SK-N-DZ (cell line): ENCODE results near the gene ITPK1.

ENCODE experiments used
- DNase-seq: peaks from one replicate; pipeline ENCODE4 v3.0.0-alpha.2; 2015; ENCODE audit warnings: low spot score

The ITPK1 gene

GRCh38 chr14:93010522-93011140 lies 105.1 kb downstream of the ITPK1 start:
- DNase-seq = no peak

GRCh38 chr14:93010130-93010499 lies 105.6 kb downstream of the ITPK1 start:
- no peak for DNase-seq

- peak; percentile 35 for DNase-seq
Observed at GRCh38 chr14:93009471-93010129, 106.1 kb downstream of the ITPK1 start.

- DNase-seq = no peak
Observed at GRCh38 chr14:93008381-93008780, 107.3 kb downstream of the ITPK1 start.

GRCh38 chr14:93007225-93007997 lies 108.3 kb downstream of the ITPK1 start:
- no peak for DNase-seq

- DNase-seq = no peak
Observed at GRCh38 chr14:93006567-93007051, 109.1 kb downstream of the ITPK1 start.

GRCh38 chr14:93005838-93006237 lies 109.9 kb downstream of the ITPK1 start:
- DNase-seq = no peak

GRCh38 chr14:93005135-93005813 lies 110.5 kb downstream of the ITPK1 start:
- no peak for DNase-seq

GRCh38 chr14:93004699-93005082 lies 111.0 kb downstream of the ITPK1 start:
- no peak for DNase-seq

- DNase-seq = peak; percentile 17
Observed at GRCh38 chr14:93003945-93004698, 111.6 kb downstream of the ITPK1 start.

GRCh38 chr14:93002851-93003298 lies 112.8 kb downstream of the ITPK1 start:
- DNase-seq = no peak

GRCh38 chr14:93002049-93002448 lies 113.7 kb downstream of the ITPK1 start:
- DNase-seq = no peak

- DNase-seq = no peak
Observed at GRCh38 chr14:92998946-92999345, 116.8 kb downstream of the ITPK1 start.

GRCh38 chr14:92997343-92998061 lies 118.2 kb downstream of the ITPK1 start:
- DNase-seq = no peak

- DNase-seq = no peak
Observed at GRCh38 chr14:92995620-92996019, 120.1 kb downstream of the ITPK1 start.

- no peak for DNase-seq
Observed at GRCh38 chr14:92994942-92995341, 120.8 kb downstream of the ITPK1 start.

GRCh38 chr14:92994131-92994676 lies 121.5 kb downstream of the ITPK1 start:
- no peak for DNase-seq

GRCh38 chr14:92993302-92993701 lies 122.4 kb downstream of the ITPK1 start:
- no peak for DNase-seq

- DNase-seq = no peak
Observed at GRCh38 chr14:92991536-92991935, 124.2 kb downstream of the ITPK1 start.
